ENCODE measurements around the gene LRP2. TPM values are rescaled to one million over a fixed set of nuclear protein-coding genes. Genes with fewer than 3 reads are reported as not detected.

LRP2 gene
- polyA plus RNA-seq, 3 donors: not detected

DNA sequence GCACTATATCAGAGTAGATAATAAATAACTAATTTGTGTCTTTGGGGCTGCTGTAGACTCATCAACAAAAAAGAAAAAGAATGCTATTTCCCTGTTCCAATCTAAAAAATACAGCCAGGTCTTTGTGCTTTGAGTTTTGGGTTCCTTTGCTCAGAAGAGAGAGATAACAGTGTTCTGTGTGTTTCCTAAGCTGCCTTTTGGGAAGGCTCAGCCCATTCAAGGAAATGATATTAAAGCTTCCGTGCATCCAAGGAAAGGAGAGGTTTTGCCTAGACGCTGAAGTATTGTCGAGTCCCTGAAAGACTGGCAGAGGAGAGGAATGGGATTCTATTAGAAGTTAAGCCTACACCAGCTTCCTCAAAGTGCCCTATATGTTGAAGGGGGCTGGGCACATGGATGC, 25.8 kb upstream of the LRP2 start:
- DNase-seq: no peak
- Mint-ChIP-seq H3K36me3 (no peaks in the 10 kb centered on the region), H3K9me3 (peaks cover 0 to 5% (median 0%) of the 10 kb centered on the region in 7 donors), H3K4me1 (no peaks in the 10 kb centered on the region), H3K27me3 (ENCODE audit: low read depth in 3 of 3) (peaks cover 1 to 5% (median 2%) of the 10 kb centered on the region in 3 donors), H3K4me3 (no peak overlapping the region), H3K27ac (no peak overlapping the region)
- Histone ChIP-seq H3K4me3 (replicated peaks in 1 of 3; ENCODE audit: low read depth in 2 of 3, low read length in 3 of 3) (no peak overlapping the region), H3K36me3 (replicated peaks in 1 of 2; ENCODE audit: control insufficient read depth in 1 of 2, insufficient read depth in 2 of 2, low read length in 2 of 2) (no peaks in the 10 kb centered on the region), H3K27me3 (ENCODE audit: control insufficient read depth in 2 of 2, insufficient read depth in 2 of 2, low read length in 2 of 2) (peaks cover 0 to 3% of the 10 kb centered on the region in 2 donors), H3K9me3 (replicated peaks in 1 of 2; ENCODE audit: control insufficient read depth in 1 of 2, insufficient read depth in 1 of 2, low read length in 2 of 2) (no peaks in the 10 kb centered on the region), H2AFZ (ENCODE audit: insufficient read depth, low read depth, low read length, poor library complexity, severe bottlenecking) (no peak overlapping the region), H3K9ac (ENCODE audit: insufficient read depth, low read length, poor library complexity, severe bottlenecking) (no peak overlapping the region), H3K4me1 (ENCODE audit: control insufficient read depth in 1 of 2, insufficient read depth in 2 of 2, low read length in 2 of 2) (no peaks in the 10 kb centered on the region), H3K4me2 (replicated peaks; ENCODE audit: extremely low read depth, low read length, poor library complexity, severe bottlenecking) (no peak overlapping the region), H3K27ac (ENCODE audit: low read depth in 1 of 2, low read length in 2 of 2) (no peak overlapping the region), H4K20me1 (ENCODE audit: insufficient read depth, low read length) (no peaks in the 10 kb centered on the region), H3K79me2 (ENCODE audit: insufficient read depth, low read length) (no peaks in the 10 kb centered on the region)
- WGBS (ENCODE audit: insufficient coverage): 67% methylated on average over 3 of the region's 3 CpGs
- intact Hi-C loops (cut with micrococcal nuclease): no loop called here
- TF ChIP-seq, protein P1, sequence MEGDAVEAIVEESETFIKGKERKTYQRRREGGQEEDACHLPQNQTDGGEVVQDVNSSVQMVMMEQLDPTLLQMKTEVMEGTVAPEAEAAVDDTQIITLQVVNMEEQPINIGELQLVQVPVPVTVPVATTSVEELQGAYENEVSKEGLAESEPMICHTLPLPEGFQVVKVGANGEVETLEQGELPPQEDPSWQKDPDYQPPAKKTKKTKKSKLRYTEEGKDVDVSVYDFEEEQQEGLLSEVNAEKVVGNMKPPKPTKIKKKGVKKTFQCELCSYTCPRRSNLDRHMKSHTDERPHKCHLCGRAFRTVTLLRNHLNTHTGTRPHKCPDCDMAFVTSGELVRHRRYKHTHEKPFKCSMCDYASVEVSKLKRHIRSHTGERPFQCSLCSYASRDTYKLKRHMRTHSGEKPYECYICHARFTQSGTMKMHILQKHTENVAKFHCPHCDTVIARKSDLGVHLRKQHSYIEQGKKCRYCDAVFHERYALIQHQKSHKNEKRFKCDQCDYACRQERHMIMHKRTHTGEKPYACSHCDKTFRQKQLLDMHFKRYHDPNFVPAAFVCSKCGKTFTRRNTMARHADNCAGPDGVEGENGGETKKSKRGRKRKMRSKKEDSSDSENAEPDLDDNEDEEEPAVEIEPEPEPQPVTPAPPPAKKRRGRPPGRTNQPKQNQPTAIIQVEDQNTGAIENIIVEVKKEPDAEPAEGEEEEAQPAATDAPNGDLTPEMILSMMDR (IDR thresholded peaks at IDR 0.05): no peak

DNA sequence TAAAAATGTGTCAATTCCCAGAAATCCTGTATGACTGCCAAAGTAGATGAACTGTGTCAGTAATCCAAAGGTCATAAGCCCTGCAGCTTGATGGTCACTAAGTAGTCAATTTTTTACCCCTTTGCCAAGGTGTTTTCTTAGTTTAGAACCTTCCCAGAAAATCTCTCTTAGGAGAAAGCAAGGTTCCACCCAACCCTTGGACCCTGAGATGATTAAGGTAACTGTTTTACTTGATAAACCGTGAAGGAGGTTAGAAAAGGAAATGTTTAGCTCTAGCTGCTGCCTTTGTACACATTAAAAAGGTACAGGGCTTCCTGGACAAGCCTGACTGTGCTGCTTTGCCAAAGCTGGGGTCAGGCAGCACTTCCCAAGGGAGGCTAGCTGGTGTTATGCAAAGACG, 24.4 kb upstream of the LRP2 start:
- no peaks in the 10 kb centered on the region for H3K4me1 Mint-ChIP-seq
- peaks cover 1 to 3% (median 3%) of the 10 kb centered on the region in 3 donors for H3K27me3 Mint-ChIP-seq (ENCODE audit: low read depth in 3 of 3)

More for the DNA sequence above, 24.4 kb upstream of the LRP2 start:
- H3K27me3 ChIP-seq (ENCODE audit: control insufficient read depth in 2 of 2, insufficient read depth in 2 of 2, low read length in 2 of 2): peaks cover 0 to 3% of the 10 kb centered on the region in 2 donors
- H3K4me3 ChIP-seq (replicated peaks in 1 of 3; ENCODE audit: low read depth in 2 of 3, low read length in 3 of 3): no peak overlapping the region
- no peaks in the 10 kb centered on the region for H3K4me1 ChIP-seq (ENCODE audit: control insufficient read depth in 1 of 2, insufficient read depth in 2 of 2, low read length in 2 of 2)
- intact Hi-C loops (cut with micrococcal nuclease): no loop called here
- 43% methylated on average over 2 of the region's 2 CpGs for WGBS (ENCODE audit: insufficient coverage)
- no peak overlapping the region for H3K27ac Mint-ChIP-seq
- H3K27ac ChIP-seq (ENCODE audit: low read depth in 1 of 2, low read length in 2 of 2): no peak overlapping the region
- H3K79me2 ChIP-seq (ENCODE audit: insufficient read depth, low read length): no peaks in the 10 kb centered on the region
- H3K9ac ChIP-seq (ENCODE audit: insufficient read depth, low read length, poor library complexity, severe bottlenecking): no peak overlapping the region
- no peak overlapping the region for H2AFZ ChIP-seq (ENCODE audit: insufficient read depth, low read depth, low read length, poor library complexity, severe bottlenecking)
- H3K4me2 ChIP-seq (replicated peaks; ENCODE audit: extremely low read depth, low read length, poor library complexity, severe bottlenecking): no peak overlapping the region
- DNase-seq: no peak
- H3K9me3 Mint-ChIP-seq: peaks cover 0 to 5% (median 0%) of the 10 kb centered on the region in 7 donors
- TF ChIP-seq, protein P1 (IDR thresholded peaks at IDR 0.05): no peak
- no peaks in the 10 kb centered on the region for H4K20me1 ChIP-seq (ENCODE audit: insufficient read depth, low read length)
- no peaks in the 10 kb centered on the region for H3K36me3 ChIP-seq (replicated peaks in 1 of 2; ENCODE audit: control insufficient read depth in 1 of 2, insufficient read depth in 2 of 2, low read length in 2 of 2)
- no peaks in the 10 kb centered on the region for H3K36me3 Mint-ChIP-seq
- H3K4me3 Mint-ChIP-seq: no peak overlapping the region
- no peaks in the 10 kb centered on the region for H3K9me3 ChIP-seq (replicated peaks in 1 of 2; ENCODE audit: control insufficient read depth in 1 of 2, insufficient read depth in 1 of 2, low read length in 2 of 2)
